HG03159 (cell line): ENCODE data around the gene STXBP1.
"Not testable (repeated sequence)": the region's sequence is repeated elsewhere in the genome, so short reads cannot be mapped to it uniquely, and the experiment has no call there.

Source experiments
- ATAC-seq: cut with Tn5 transposase; IDR thresholded peaks from one replicate; pipeline ENCODE4 v1.9.1; 2021; ENCODE audit warnings: mild to moderate bottlenecking, moderate library complexity; ENCODE audit not compliant: unreplicated experiment

Gene STXBP1

DNA sequence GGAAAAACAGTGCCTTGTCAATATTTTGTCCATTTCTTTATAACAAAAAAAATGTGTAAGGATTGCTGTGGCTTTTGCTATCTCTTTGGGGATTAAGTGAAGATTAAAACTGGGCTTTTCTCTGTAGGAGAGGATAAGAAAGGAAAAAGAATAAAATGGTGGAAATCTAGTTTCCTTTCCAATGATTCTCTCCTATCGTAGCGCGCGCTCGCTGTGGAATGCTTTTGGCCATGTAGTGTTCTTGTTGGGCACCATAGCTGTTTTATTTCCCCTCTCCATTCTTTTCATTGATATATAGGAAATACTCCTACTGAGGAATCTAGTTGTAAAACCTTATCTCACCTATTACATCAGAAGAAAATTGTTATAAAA, 1.5 kb downstream of the STXBP1 start:
- no peak for ATAC-seq

DNA sequence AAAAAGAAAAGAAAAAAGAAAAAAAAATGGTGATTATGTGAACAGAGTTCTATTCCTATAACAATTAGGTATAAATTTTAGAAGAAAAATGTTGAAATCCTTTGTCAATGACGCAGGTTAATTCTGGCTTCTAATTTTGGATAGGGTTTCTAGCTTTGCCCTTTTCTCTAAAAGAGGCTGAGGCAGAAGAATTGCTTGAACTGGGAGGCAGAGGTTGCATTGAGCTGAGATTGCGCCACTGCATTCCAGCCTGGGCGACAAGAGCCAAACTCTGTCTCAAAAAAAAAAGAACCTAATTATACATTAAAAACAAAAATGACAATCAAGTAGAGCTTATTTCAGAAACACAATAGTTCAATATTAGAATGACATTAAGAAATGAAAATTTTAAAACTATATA, 2.9 kb downstream of the STXBP1 start:
- no peak for ATAC-seq

- not testable (repeated sequence) for ATAC-seq
Measured at GRCh38 chr9:127621339-127621970, 9.4 kb downstream of the STXBP1 start.

DNA sequence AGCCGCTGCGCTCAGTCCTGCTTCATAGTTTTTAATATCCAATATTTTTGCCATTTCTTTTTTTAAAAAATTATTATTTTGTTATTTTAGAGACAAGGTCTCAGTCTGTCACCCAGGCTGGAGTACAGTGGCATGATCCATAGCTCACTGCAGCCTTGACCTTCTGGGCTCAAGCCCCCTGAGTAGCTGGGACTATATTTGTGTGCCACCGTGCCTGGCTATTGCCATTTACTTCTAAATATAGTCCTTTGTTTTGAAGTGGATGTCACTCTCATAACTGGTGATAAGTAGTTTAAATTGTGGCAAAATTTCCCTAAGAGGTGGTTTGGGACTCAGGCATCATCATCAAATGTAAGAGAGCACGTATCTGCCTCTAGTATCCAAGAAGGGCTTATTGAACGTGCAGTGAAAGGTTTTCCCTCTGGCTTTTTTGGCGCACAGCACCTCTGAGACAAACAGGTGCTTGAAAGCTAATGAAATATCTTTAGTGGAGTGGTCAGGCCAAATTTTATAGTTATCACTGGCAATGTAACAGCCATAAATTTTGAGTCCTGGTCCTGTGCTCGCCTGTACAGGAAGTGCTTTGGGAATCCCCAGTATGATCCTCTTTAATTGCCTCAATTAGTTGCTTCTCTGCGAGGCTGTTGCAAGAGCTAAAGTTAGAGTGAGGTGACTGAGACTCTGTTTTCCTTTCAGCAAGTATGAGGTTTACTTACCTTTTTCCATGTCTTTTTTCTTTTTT, 14.8 kb downstream of the STXBP1 start:
- no peak for ATAC-seq

- no peak for ATAC-seq
Measured at GRCh38 chr9:127627494-127627855, 15.4 kb downstream of the STXBP1 start.

DNA sequence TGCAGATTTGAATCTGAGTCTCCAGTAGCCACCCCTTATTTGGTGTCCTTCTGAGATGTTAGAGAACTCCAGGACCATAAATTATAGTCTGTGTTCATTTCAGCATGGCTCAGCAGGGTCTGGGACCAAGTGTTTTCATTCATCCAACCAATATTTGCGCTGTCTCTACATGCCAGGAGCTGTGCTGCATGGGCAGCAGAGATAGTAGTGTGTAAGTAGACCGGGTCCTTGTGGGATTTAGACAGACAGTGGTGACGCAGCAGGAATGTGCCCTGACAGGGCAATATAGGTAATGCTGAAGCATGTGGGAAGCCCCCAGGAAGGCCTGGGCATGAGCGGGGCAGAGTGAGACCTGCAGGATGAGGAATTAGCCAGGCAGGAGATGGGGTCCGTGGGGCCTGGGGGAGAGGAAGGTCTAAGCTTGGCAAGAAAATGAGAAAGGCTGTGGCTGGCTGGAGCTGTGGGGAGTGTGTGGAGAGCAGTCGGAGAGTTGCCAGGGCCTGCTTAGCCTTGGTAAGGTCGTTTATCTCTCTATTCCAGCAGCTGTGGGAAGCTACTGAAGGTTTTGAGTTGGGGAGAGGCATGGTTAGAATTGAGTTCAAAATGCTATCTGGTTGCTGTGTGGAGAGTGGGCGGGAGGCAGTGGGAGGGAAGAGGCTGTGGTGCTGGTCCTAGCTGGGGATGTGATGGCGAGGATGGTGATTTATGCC, 16.8 kb downstream of the STXBP1 start:
- no peak for ATAC-seq

GRCh38 chr9:127629468-127630081, 17.5 kb downstream of the STXBP1 start:
- no peak for ATAC-seq

GRCh38 chr9:127633216-127633862, 21.3 kb downstream of the STXBP1 start:
- no peak for ATAC-seq

DNA sequence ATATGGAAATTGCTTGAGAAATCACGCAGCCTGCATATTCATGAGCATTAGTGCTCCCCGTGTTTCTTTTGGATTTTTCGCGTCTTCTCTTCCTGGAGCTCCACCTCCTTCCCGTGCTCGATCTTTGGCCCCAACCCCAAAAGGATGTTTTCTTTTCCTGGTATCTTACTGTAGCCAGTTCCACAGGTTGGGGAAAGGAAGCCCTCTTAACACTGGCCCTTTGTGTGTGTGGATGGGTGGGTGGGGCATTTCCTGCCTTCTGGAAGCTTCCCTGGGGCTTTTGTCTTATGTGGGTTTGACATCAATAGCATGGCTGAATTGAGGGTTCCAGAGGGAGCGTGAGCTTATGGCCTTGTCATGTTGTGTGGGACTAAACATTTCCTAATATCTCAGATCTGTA, 21.9 kb downstream of the STXBP1 start:
- ATAC-seq, result no peak

GRCh38 chr9:127634698-127635097, 22.6 kb downstream of the STXBP1 start:
- ATAC-seq, result no peak

DNA sequence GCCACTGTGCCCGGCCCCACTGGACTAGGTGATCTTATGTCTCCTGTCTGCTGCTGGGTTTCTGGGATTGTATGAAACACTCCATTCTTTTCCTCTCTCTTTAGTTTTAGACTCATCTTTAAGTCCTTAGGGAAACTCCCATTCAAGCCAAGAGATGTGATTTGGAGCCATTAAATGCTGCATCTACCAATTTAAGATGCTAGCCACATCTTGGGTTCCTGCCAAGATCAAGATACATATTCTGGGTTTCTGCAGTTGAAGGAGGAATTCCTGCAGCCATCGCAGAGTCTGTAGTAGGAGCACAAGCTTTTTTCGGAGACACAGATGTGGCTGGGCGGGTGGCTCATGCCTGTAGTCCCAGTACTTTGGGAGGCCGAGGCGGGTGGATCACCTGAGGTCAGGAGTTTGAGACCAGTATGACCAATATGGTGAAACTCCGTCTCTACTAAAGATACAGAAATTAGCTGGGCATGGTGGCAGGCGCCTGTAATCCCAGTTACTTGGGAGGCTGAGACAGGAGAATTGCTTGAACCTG, 23.2 kb downstream of the STXBP1 start:
- no peak for ATAC-seq

DNA sequence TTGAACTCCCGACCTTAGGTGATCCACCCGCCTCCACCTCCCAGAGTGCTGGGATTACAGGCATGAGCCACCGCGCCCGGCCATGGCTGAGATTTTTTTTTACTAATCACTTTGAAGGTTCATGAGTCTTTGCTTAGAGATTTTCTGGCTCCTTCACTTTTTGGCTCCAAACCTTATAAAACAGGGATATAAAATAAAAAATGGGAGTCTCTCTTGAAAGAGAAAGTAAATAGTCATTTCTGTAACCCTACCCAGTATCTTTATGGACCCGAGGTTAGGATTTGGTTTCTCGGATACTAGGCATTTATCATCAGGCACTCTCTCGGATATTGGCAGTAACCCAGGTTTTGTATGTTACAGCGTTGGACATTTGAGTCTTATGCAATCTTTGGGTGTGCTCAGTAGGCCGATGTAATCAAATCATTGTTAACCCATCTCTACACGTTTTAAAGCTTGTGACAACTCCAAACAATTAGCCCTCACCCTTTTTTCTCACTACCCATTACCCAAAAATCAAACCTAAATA, 25.3 kb downstream of the STXBP1 start:
- no peak for ATAC-seq

DNA sequence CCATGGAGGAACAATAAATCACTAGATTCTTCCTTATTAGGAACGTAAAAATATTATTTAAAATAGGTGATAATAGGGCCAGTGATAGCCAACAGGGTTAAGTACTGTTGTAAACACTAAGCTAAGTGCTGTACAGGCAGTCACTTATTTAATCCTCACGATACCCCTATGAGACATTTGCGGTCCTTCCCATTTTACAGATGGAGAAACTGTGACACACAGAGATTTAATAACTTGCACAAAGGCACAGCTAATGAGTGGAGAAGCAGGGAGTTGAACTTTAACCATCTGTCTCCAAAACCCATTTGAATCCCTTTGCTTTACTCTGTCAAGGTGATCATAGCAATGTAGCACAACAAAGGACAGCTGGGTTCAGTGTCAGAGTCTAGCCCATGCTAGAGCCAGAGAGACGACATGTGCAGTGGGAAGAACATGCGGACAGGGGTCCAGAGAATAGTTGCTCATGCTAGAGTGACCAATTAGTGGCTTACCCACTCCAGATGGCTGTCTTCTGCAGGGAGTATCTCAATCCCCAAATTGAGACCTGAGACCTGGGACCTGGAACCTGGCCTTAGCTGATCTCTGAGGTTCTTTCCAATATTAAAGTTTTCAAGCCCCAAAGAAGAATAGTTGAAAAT, 28.9 kb downstream of the STXBP1 start:
- ATAC-seq, result no peak

DNA sequence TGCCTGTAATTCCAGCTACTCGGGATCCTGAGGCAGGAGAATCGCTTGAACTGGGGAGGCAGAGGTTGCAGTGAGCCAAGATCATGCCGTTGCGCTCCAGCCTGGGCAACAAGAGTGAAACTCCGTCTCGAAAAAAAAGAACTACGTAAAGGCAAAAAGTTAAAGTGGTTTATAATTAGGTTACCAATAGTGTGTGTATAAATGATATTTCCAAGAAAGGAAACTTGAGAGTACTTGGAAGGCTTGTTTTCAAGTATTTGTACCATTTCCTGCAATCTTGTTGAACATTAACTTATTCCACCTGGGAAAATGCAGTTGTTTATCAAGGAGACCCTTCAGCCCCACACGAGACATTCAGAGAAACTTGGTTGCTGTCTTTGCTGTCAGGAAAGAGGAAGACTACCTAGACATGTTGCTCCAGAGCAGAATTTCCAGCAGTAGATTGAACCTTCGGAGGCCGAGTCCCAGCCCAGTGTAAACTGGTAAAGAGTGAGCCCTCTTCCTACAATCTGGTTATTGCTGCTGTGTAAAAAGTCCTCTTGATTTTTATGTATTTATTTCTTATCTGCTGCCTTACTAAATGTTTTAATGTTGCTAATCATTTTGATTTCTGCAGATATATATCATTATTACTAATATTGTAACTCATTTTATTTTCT, 30.1 kb downstream of the STXBP1 start:
- no peak for ATAC-seq

GRCh38 chr9:127644146-127644827, 32.2 kb downstream of the STXBP1 start:
- no peak for ATAC-seq

GRCh38 chr9:127644943-127645342, 32.9 kb downstream of the STXBP1 start:
- ATAC-seq, result no peak

GRCh38 chr9:127647451-127647850, 35.4 kb downstream of the STXBP1 start:
- no peak for ATAC-seq

- no peak for ATAC-seq
Measured at GRCh38 chr9:127650518-127650917, 38.4 kb downstream of the STXBP1 start.
